IPS DF 19.7 (cell line): ENCODE results near the gene CD160.
"Not testable (repeated sequence)": the region's sequence is repeated elsewhere in the genome, so short reads cannot be mapped to it uniquely, and the experiment has no call there.

ENCODE experiments used
- DNase-seq: peaks from one replicate; pipeline ENCODE4 v3.0.0-alpha.2; 2013; ENCODE audit warnings: low read depth, low spot score

CD160 gene

DNA sequence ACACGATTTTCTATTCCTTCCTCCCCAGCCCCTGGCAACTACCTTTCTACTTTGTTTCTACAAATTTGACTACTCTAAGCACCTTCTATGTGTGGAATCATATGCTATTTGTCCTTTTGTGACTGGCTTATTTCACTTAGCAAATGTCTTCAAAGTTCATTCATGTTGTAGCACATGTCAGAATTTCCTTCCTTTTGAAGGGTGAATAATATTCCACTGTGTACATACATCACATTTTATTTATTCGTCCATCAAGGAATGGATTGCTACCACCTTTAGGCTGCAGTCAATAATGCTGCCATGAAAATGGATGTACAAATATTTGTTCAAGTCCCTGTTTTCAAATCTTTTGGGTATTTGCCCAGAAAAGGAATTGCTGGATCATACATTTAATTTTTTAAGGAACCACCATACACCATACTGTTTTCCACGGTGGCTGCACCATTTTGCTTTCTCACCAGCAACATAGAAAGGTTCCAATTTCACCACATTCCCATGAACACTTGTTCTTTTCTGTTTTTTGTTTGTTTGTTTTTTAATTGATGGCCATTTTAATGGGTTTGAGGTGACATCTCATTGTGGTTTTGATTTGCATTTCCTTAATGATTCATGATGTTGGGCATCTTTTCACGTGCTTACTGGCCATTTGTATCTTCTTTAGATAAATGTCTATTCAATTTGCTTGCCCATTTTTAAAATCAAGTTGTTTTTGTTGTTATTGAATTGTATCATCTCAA lies 8.8 kb upstream of the CD160 start:
- no peak for DNase-seq

DNA sequence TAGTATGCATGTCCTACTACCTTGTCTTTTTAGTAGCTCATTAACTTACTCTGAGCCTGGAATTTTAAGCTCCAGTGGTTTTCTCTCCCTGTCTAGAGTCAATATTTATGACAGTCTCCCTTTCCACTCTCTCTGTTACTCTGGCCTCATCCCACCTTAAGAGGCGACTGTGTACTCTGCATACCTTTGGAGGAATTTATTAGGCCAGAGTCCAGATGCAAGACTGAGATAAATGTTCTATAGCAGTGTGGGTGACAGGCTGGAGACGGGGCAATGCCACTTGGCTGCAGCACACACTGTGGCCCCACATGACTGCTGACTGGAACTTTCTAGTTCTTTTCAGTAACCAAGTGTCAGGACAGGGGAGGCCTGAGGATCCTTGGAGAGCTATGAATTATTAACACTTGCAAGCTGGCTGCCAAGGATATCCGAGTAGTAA lies 8.1 kb upstream of the CD160 start:
- no peak for DNase-seq

DNA sequence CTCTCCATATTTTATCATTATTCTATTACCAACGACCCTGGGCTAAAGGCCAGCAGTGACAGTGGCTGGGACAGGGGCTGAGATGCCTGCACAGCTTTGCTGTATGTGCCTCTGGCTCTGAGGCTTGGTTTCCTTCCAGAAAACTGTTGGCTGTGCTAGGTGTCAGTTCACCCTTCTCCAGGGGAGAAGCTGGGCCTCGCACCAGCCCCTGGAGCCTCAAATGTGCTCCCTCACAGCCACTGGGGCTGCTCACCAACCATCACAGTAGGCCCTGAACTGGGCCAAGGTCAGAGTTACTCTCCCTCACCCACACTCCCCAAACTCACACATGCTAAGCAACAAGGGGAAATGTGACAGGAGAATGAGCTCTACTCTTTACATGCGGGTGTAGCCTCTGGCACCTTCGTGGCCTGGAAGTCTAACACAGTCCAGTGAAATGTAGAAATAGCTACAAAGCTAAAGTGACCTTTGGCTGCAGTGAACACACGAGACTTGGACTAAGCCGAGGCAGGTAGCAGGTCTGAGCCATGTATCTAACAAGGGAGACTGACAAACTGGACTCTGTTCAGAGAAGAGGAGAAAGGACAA lies 4.7 kb upstream of the CD160 start:
- no peak for DNase-seq

DNA sequence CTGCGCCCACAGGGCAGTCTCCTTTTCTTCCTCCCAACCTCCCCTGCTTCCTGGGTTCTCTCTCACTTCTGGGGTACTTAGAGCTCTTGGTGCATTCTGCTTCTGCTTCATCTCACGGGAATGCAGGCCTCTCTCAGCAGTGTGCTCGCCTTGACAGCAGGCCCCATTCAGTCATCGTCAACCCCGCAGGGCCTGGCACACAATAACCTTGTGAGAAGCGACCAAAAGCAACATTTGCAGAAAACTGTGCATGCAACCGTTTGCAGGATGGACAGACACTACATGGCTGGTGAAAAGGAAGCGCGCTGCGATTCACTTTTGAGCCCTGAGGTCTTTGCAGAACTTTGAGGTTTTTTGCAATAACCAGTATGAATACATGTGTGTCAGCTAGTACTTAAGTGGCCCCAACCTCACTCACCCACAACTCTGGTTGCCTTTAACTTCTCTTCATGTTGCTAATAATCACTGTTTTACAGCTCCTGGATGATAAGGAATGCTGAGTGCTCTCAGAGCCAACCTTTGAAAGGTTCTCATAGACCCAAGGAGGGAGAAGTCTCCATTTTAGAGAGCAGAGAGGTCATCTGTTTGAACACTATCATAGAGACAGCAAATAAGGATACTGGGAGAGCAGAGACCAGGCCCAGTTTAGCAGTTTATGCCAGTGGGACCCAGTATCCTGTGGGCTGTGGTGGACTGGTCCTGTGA lies 2.5 kb upstream of the CD160 start:
- no peak for DNase-seq

GRCh38 chr1:145717833-145718232 lies 1.5 kb upstream of the CD160 start:
- no peak for DNase-seq

GRCh38 chr1:145718465-145718864 lies 834 bp upstream of the CD160 start:
- not testable (repeated sequence) for DNase-seq

GRCh38 chr1:145720556-145720877 lies 1.2 kb downstream of the CD160 start:
- no peak for DNase-seq

- DNase-seq: no peak
Observed at GRCh38 chr1:145720878-145721671, 1.8 kb downstream of the CD160 start.

- not testable (repeated sequence) for DNase-seq
Observed at GRCh38 chr1:145726193-145726592, 6.9 kb downstream of the CD160 start.

DNA sequence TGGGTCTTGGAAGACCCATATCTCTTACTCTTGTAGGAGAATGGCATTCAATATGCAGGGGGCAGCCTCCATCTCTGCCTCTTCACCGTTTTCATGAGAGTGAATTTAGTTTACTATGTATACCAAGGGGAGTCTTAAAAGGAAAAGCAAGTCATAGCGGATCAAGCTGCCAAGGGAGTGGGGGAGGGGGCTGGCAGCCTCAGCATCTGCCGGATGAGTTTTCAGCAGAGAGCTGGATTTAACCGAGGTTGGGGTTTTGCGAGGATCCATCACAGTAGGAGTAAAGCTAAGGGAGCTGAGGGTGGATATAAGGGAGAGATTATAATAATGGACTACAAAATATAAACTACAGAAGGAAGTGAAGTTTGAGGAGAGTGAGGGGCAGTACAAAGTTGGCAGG lies 9.9 kb downstream of the CD160 start:
- DNase-seq: no peak

DNA sequence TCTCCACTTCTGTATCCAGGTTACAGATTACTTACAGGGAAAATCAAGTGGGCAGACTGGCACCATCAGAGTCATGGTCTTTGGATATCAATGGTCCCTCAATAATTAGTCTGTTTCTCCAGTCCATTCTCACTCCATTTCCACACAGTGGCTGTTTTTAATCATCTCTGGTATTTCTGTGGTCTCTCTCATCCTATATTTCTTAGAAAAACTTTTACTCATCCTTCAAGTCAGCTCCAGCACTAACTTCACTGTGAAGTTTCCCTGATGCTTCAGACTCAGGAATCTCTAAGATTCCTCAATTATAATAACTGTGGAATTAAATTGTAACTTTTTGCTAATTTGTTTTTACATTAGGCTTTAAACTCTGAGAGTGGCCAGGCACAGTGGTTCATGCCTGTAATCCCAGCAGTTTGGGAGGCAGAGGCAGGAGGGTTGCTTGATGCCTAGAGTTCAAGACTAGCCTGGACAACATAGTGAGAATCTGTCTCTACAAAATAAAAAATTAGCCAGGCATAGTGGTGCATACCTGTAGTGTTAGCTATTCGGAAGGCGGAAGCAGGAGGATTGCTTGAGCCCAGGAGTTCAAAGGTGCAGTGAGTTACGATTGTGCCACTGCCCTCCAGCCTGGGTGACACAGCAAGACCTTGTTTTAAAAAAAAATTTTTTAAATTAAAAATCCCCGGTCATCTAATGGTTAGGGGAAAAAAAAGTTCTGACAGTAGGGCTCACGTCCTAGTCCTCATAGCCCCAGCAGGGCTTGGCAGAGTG lies 10.6 kb downstream of the CD160 start:
- DNase-seq: no peak

- DNase-seq: no peak
Observed at GRCh38 chr1:145730467-145730866, 11.2 kb downstream of the CD160 start.

GRCh38 chr1:145730900-145731299 lies 11.6 kb downstream of the CD160 start:
- no peak for DNase-seq

DNA sequence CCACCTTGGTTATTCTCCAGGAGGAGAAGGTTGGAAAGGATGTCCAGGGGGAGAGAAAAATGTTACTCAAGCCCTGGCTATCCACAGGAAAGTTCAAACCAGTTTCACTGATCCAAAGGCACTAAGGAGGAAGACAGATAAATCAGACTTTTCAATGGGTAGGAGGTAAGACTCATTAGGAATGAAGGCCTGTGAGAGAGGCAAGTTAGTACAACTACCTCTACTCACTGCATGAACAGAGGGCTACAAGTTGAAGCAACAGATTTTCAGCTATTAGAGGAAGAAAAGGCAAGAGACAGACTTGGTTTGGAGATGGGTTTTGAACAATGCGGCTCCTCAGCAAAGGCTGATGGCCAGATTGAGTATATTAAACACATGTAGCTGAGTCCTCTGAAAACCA lies 16.9 kb downstream of the CD160 start:
- no peak for DNase-seq

DNA sequence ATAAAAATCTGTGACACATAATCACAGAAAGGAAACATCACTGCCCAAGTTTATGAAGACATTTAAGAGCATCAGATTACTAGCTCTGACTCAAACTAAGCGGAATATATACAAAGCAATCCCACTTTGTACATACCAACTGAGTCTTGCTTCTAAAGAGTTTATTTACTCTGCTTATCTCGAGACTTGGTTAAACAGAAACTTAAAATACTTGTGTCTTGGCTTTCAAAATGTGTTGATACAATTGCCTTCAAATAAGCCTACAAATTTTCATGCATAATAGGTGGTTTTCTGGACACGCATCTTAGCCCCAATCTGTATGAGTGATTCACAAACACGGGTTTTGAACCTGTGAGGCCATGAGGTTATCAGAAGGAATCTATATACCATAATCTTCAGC lies 21.0 kb downstream of the CD160 start:
- no peak for DNase-seq

DNA sequence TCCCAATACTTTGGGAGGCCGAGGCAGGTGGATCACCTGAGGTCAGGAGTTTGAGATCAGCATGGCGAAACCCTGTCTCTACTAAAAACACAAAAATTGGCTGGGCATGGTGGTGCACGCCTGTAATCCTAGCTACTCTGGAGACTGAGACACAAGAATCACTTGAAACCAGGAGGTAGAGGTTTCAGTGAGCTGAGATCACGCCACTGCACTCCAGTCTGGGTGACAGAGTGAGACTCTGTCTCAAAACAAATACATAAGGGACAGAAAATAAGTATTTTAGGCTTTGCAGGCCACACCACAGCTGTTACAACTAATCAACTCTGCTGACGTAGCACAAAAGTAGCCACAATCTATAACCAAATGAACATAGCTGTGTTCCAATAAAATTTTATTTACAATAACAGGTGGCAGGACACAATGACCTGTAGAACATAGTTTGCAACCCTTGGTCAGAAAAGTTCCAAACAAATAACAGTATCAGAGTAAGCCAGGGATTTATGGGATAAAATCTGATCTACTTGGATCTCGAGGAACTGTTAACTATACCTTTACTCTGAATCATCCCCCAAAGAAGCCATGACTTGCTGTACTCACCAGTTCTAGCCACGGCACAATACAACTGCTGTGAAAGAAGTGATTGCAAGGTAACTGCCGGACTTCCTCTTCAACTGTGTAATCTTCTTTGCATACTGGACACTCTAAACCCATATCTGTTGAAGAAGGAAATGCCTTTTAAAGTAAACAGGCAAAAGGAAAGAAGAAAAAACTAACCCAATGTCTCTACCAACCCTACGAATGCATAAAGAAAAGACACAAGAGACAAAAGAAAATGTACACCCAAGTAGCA lies 28.3 kb downstream of the CD160 start:
- no peak for DNase-seq

- DNase-seq: no peak
Observed at GRCh38 chr1:145750426-145750825, 31.1 kb downstream of the CD160 start.

DNA sequence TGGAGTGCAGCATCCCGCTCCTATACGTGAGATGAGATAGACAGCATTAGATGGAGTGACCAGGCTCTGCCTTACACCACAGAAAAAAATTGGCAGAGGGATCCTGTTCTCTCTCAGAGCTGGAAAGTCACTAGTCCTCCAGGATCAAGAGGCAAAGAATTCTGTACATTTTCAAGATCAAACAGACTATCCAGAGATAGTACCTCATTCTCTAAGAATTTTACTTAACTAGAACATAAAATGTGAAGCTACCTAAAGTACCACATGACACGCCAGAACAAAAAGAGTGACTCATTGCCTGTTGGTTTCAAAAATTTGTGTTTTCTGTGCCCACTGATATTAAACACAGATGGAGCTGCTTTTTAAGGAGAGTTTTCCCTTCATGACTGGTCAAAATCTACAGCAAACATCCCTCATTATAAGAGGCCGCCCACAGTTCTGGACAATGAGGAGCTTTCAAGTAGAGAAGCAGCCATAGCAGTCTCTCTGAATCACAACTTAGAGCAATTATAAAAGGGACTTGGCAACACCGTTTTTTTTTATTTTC lies 32.3 kb downstream of the CD160 start:
- DNase-seq: no peak

GRCh38 chr1:145757420-145757819 lies 38.1 kb downstream of the CD160 start:
- no peak for DNase-seq

- no peak for DNase-seq
Observed at GRCh38 chr1:145758116-145758515, 38.8 kb downstream of the CD160 start.
